GM19043 (cell line): ENCODE results near the gene TM7SF3.
A peak's percentile ranks its signal among the peaks of the same experiment; 100 is the strongest.

ENCODE experiments used
- ATAC-seq: cut with Tn5 transposase; IDR thresholded peaks from one replicate; pipeline ENCODE4 v1.9.1; 2021; ENCODE audit warnings: low read depth; ENCODE audit not compliant: unreplicated experiment

The TM7SF3 gene

DNA sequence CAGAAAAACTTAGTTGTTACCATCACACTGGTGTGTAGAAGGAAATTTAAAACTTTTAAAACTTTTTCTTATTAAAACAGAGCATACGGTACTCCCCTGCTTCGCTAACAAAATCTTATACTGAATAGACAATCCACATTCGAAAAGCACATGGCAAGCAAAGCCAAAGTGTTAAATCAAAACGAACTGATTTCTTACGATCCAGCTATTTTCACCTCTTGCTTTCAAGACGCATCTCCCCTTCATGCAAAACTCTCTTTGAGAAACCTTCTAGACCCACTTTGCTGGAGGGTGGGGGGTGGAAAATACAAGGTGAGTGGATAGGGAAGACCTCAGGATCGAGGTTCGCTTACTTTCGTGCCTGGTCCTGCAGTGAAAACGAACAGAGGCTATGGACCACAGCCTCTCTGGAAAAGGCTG is 76.7 kb downstream of the TM7SF3 start:
- peak; percentile 1 for ATAC-seq

DNA sequence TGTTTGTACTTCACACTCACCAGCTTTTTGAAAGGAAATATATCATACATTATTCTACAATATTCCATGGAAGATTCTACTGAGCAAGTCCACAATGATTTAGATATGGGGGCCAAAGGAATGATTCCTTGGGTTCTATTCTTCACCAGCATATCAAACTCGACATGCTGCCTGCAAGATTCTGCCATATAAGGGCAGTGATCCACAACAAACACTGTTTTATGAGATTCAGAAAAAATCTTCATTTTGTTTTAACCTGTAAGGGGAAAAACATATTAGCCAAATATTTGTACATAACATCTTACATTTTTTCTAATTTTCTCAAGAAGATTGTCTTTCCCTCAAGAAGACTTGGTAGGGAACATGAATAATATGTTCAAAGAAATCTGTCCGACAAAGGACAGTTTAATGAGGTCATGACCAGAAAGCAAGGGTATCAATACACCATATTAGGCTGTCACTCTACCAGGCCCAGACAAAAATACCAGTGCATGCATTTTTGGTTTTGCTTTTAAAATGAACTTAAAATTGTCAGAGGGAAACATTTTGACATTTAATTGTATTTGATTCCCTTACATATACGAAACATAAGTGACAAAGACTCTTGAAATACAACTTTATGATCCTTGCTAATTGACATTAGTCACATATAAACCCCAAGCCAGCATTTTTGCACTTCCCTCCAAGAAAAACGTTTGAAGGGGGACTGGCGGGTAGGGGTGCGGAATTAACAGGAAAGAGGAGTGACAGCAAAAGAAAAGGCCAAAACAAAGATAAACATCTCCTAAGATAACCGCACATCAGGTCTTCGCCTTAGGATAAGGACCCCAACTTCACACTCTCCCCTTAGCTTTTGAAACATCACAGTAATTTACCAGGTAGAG is 77.4 kb downstream of the TM7SF3 start:
- ATAC-seq: no peak

DNA sequence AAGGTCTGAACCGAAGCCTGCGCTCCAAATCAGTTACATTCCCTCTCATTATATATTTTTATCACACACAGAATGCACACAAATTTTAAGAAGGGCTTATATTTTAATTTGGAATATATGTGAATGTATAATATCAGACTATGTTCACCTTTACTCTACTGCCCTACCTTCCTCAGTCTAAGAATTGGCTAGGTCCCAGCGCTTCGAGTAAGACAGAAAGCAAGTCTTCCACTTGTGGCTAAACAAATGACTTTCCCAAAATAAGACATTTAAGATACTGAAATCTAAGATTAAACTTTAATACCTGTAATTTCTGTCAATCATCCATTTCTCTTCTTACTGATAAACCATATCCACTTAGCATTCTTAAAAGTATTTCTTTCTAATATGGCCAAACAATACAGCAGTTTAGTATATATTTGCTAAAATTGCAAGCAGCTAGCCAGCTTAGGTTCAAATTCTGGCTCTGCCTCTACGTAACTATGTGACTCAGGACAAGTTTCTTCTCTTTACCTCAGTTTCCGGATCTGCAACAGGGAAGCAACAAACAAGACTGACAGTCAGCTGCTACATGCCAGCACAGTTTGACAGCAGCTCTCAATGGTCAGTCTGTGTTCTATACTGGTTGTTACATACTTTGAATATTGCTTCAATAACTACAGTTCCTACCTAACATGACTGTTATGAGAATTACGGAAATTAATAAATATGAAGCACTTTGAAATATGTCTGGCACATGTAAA is 78.4 kb downstream of the TM7SF3 start:
- ATAC-seq: no peak

DNA sequence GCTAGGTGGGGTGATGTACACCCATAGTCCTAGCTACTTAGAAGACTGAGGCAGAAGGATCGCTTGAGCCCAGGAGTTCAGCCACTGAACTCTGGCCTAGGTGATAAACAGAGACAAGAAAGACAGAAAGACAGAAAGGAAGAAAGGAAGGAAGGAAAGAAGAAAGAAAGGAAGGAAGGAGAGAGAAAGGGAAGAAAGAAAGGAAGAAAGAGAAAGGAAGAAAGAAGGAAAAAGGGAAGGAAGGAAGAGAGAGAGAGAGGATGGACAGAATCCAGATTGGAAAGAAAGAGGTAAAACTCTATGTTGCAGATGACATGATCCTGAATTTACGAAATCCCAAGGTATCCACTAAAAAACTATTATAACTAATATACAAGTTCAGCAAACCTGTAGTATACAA is 84.6 kb downstream of the TM7SF3 start:
- ATAC-seq: no peak

DNA sequence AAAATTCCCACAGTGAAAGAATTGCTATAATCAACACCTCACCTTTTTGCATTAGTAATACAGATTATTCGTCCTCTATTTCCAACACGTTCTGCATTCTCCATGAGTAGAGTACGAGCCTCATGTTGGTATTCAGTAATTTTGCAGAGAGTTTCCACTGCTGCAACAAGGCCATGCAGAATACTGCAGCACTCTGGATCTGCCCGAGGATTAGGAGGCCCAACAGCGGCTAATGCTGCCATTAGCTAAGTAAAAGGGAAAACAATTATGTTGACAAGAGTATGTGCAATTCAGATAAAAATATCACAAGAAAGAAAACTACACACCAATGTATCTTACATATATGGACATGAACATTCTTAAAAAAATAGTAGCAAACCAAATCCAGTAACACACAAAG is 85.5 kb downstream of the TM7SF3 start:
- ATAC-seq: no peak
